BE2C (cell line): ENCODE results near the gene GALNT2.

Experiments
- DNase-seq: peaks from one replicate; pipeline ENCODE4 v3.0.0-alpha.2; 2020
- H3K27me3 ChIP-seq: fragments of 250-450 bp; sonication (Bioruptor Pico); 2 replicates; pipeline ENCODE4 v1.5.1; 2020; ENCODE audit warnings: mild to moderate bottlenecking
- H3K36me3 ChIP-seq: fragments of 250-450 bp; sonication (Bioruptor Pico); 2 replicates; pipeline ENCODE4 v1.5.1; 2020; ENCODE audit warnings: mild to moderate bottlenecking
- H3K4me1 ChIP-seq: fragments of 250-450 bp; sonication (Bioruptor Pico); 2 replicates; pipeline ENCODE4 v1.5.1; 2020
- H3K4me3 ChIP-seq: 2 replicates; pipeline ENCODE4 v1.5.1; 2011; ENCODE audit warnings: low read depth, low read length
- H3K9me3 ChIP-seq: fragments of 250-450 bp; sonication (Bioruptor Pico); 2 replicates; pipeline ENCODE4 v1.5.1; 2020
- TF ChIP-seq, protein P1 (sequence below): IDR thresholded peaks from 2 replicates; pipeline ENCODE4 v1.5.1; 2012; ENCODE audit warnings: mild to moderate bottlenecking, low read depth, low read length

Gene GALNT2

DNA sequence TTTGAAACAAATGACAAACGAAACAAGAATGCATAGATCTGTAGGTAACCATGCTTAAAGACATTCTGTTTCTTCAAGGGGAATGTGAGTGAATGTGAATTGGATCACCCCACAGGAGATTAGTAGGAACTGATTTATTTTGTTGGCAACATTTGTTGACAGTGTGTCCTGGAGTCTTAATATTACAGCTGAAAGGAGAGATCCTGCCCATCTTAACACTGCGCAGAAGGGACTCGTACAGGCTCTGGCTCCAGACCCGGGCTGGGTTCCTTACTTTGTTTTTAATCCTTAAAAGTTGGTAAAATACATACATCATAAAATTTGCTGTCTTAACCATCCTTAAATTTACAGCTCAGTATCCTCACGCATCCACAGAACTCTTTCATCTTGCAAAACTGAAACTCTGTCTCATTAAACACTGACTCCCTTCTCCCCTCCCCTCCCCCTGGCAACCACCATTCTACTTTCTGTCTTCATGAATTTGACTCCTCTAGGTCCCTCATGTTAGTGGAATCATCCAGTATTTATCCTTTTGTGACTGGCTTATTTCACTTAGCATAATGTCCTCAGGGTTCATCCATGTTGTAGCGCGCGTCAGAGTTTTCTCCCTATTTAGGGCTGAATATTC lies 74.1 kb downstream of the GALNT2 start:
- DNase-seq: no peak
- Histone ChIP-seq H3K27me3 (no peaks in the 10 kb centered on the region), H3K36me3 (no peaks in the 10 kb centered on the region), H3K9me3 (no peaks in the 10 kb centered on the region), H3K4me1 (peaks cover 60% of the 10 kb centered on the region), H3K4me3 (no peak overlapping the region)
- TF ChIP-seq, protein P1, sequence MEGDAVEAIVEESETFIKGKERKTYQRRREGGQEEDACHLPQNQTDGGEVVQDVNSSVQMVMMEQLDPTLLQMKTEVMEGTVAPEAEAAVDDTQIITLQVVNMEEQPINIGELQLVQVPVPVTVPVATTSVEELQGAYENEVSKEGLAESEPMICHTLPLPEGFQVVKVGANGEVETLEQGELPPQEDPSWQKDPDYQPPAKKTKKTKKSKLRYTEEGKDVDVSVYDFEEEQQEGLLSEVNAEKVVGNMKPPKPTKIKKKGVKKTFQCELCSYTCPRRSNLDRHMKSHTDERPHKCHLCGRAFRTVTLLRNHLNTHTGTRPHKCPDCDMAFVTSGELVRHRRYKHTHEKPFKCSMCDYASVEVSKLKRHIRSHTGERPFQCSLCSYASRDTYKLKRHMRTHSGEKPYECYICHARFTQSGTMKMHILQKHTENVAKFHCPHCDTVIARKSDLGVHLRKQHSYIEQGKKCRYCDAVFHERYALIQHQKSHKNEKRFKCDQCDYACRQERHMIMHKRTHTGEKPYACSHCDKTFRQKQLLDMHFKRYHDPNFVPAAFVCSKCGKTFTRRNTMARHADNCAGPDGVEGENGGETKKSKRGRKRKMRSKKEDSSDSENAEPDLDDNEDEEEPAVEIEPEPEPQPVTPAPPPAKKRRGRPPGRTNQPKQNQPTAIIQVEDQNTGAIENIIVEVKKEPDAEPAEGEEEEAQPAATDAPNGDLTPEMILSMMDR: no peak

DNA sequence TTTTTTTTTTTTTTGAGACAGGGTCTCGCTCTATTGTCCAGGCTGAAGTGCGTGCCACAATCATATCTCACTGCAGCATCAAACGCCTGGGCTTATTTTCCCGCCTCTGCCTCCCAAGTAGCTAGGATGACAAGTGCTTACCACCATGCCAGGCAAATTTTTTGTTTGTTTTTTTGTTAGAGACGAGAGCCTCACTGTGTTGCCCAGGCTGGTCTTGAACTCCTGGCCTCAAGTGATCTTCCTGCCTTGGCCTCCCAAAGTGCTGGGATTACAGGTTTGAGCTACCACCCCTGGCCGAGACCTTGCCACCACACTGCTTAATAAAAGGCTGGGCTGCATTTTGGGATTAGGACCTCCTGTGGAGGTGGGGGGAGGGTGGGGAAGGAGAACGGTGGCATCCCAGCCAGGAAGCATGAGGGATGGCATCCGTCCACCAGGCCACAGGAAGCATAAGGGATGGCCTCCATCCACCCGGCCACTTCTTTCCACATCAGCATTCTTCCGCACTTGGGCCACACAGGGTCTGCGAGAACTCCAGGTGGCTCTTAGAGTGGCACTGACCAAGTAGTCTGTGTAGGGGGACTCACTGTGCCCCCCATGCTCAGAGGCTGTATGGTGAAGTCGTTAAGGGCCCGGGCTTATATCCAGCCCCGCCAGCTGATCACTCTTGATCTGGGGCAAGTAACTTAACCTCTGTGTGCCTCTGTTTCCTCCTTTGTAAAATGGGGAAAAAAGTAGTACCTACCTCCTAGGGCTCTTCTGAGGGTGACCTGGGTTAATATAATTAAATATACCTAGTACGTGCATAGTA lies 75.0 kb downstream of the GALNT2 start:
- Histone ChIP-seq H3K27me3 (no peaks in the 10 kb centered on the region), H3K36me3 (no peaks in the 10 kb centered on the region), H3K4me1 (peaks cover 53% of the 10 kb centered on the region), H3K9me3 (no peaks in the 10 kb centered on the region), H3K4me3 (no peak overlapping the region)
- TF ChIP-seq, protein P1: no peak
- no peak for DNase-seq

DNA sequence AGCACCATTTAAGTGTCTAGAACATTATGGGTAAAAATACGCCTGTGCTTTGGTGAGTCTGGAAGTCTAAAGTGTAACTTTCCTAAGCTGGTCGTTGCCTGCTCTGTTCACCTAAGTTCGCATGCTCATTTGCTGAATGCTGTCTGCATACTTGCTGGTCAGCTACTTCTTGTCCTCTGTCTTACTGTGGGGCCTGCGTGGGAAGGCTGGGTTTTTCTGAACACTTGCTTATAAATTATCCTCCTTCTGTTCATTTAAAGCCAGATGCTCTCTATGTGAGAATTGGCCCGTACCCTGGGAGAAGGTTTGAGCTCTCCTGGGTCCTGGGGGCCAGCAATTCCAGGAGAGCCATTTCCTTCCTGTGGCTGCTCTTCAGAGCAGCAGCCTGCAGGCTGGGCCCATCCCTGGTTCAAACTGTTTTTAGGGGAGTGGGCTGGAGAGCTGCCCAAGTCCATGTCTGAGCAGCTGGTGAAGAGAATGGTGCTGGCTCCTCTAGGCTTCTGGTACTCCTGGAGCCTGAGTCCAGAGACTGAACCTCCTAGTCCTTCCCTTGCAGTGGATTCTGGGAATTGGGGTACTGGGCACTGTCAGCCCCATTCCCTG lies 75.7 kb downstream of the GALNT2 start:
- DNase-seq: no peak
- TF ChIP-seq, protein P1: no peak
- no peaks in the 10 kb centered on the region for H3K36me3 ChIP-seq
- no peak overlapping the region for H3K4me3 ChIP-seq
- no peaks in the 10 kb centered on the region for H3K27me3 ChIP-seq
- peaks cover 47% of the 10 kb centered on the region for H3K4me1 ChIP-seq
- H3K9me3 ChIP-seq: no peaks in the 10 kb centered on the region

DNA sequence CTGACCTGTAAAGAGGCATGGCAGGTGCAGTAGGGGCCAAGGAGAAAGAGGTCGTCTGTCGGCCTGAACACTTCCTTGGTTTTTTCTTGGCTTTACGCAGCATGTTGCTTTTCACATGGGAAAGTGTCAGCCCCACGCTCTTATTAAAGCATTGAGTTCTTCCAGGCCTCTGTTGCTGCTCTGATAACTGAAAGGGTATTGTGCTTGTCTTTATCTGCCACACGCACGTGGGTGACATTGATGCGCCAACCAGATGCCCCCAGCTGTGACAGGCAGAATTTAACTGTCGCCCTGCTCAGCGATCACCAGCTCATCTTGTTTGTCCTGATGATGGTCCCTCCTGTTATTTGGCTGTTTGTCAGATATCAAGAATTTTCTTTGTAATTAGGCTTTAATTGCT lies 76.5 kb downstream of the GALNT2 start:
- H3K9me3 ChIP-seq: no peaks in the 10 kb centered on the region
- H3K36me3 ChIP-seq: no peaks in the 10 kb centered on the region
- no peak overlapping the region for H3K4me3 ChIP-seq
- no peaks in the 10 kb centered on the region for H3K27me3 ChIP-seq
- peaks cover 47% of the 10 kb centered on the region for H3K4me1 ChIP-seq
- TF ChIP-seq, protein P1: no peak
- DNase-seq: peak; percentile 73

DNA sequence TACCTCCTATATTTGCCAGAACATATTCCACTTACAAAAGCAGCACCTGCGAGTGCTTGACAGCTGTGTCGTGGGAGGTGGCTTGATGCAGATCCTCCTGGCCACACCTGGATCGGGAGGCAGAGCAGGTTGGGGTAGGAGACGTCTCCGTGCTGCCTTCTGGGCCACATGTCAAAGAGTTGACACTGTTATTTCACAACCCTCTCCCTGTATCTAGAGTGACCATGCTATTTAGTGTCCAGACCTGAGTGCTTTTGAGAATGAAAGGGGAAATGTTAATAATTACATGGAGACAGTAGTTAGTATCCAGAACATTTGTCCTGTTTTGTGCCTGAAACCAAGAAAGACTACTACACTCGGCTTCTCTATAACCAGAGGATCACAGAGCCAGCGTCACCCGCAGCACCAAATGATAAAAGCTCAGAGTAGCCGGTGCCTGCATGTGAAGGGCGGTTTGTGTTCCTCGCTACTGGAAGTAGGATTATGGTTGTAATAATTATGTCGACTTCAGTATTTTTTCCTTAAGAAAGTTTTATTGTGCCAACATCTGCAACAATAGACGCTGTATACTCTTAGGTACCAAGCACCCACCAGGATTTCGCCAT lies 77.1 kb downstream of the GALNT2 start:
- H3K9me3 ChIP-seq: no peaks in the 10 kb centered on the region
- no peaks in the 10 kb centered on the region for H3K27me3 ChIP-seq
- no peak for DNase-seq
- H3K4me3 ChIP-seq: no peak overlapping the region
- peaks cover 47% of the 10 kb centered on the region for H3K4me1 ChIP-seq
- TF ChIP-seq, protein P1: no peak
- H3K36me3 ChIP-seq: no peaks in the 10 kb centered on the region
